ENCODE results near the gene MYORG. TPM values are rescaled to one million over a fixed set of nuclear protein-coding genes. Genes with fewer than 3 reads are reported as not detected.

The MYORG gene
- total and polyA plus RNA-seq, 10 of the 15 experiments (the other 5 are each of a cell fraction or from before 2014, with no cell fraction given), result 0.05 to 0.36 (median 0.10) TPM; not detected in 1

DNA sequence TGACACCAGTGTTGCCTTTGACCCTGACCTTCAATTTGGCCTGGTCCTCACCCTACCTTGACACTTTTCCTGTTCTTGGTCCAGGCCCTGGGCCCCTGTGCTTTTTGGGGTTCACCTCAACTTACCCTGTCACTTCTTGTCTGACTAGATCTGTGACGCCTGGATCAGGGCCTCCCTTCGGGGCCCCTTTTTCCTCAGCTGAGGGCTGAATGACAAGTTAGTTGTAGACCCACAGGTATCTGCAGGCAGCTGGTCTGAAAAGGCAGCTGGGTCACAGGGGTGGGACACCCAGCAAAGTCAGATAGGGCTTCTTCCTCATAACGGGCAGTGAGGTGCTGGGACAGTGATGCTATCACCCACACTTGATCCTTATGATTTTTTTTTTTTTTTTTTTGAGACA, 10.0 kb upstream of the MYORG start:
- ChIA-PET RAD21 (ENCODE audit: unreplicated experiment) (no interaction called here), CTCF (interaction anchor here (0.7 kb wide), 1 partner anchor 52 kb away, joined by 5 read pairs; no protein-coding TSS in a partner anchor), POLR2A (no interaction called here), SMC1A (ENCODE audit: uncharacterized antibody, unreplicated experiment) (no interaction called here)
- no peak overlapping the region for H3K4me2 ChIP-seq (ENCODE audit: control insufficient read depth, insufficient read depth)
- peaks cover 0 to 9% of the 10 kb centered on the region in 2 experiments for H3K27me3 ChIP-seq (replicated peaks in 1 of 2; ENCODE audit: control insufficient read depth in 2 of 2, insufficient read depth in 2 of 2, low read length in 1 of 2)
- H3K36me3 ChIP-seq (ENCODE audit: control insufficient read depth in 2 of 2, insufficient read depth in 2 of 2, low read length in 1 of 2), result no peaks in the 10 kb centered on the region
- no TSS peak for BruUV-seq (replicated peaks)
- in situ Hi-C loops (cut with MboI), result no loop called here
- H4K20me1 ChIP-seq (ENCODE audit: control insufficient read depth, insufficient read depth), result no peaks in the 10 kb centered on the region
- H3K9me3 ChIP-seq (replicated peaks; ENCODE audit: control insufficient read depth, insufficient read depth, low read length), result no peaks in the 10 kb centered on the region
- no peaks in the 10 kb centered on the region for H3K79me2 ChIP-seq (ENCODE audit: control insufficient read depth, insufficient read depth, low read length)
- H3K9ac ChIP-seq (ENCODE audit: control insufficient read depth, insufficient read depth, low read length), result no peak overlapping the region
- WGBS (ENCODE audit: insufficient coverage, insufficient replicate concordance, low lambda C conversion rate, missing lambda C conversion rate), result 85% methylated on average over 3 of the region's 3 CpGs
- no peak for TF ChIP-seq ZSCAN29 (IDR thresholded peaks at IDR 0.05)
- no peak for TF ChIP-seq PAX8 (IDR thresholded peaks at IDR 0.05)
- no peak for TF ChIP-seq BCL11A (IDR thresholded peaks at IDR 0.05; ENCODE audit: low read depth, low read length)
- TF ChIP-seq ZNF384 (IDR thresholded peaks at IDR 0.05; ENCODE audit: borderline replicate concordance, low read depth, low read length), result no peak
- no peak for TF ChIP-seq ZNF24 (IDR thresholded peaks at IDR 0.05)
- no peak for TF ChIP-seq SPI1 (IDR thresholded peaks at IDR 0.05; ENCODE audit: borderline replicate concordance, insufficient read depth, low read depth, low read length)
- no peak for TF ChIP-seq PAX5 (IDR thresholded peaks at IDR 0.05; ENCODE audit: borderline replicate concordance, low read depth, low read length)
- no peak for TF ChIP-seq ETV6 (conservative IDR thresholded peaks at IDR 0.05 in 1 of 2, IDR thresholded peaks at IDR 0.05 in 1 of 2; ENCODE audit: borderline replicate concordance in 1 of 2, low read depth in 1 of 2)
- TF ChIP-seq TCF7 (IDR thresholded peaks at IDR 0.05; ENCODE audit: borderline replicate concordance), result no peak
- TF ChIP-seq, protein P1, sequence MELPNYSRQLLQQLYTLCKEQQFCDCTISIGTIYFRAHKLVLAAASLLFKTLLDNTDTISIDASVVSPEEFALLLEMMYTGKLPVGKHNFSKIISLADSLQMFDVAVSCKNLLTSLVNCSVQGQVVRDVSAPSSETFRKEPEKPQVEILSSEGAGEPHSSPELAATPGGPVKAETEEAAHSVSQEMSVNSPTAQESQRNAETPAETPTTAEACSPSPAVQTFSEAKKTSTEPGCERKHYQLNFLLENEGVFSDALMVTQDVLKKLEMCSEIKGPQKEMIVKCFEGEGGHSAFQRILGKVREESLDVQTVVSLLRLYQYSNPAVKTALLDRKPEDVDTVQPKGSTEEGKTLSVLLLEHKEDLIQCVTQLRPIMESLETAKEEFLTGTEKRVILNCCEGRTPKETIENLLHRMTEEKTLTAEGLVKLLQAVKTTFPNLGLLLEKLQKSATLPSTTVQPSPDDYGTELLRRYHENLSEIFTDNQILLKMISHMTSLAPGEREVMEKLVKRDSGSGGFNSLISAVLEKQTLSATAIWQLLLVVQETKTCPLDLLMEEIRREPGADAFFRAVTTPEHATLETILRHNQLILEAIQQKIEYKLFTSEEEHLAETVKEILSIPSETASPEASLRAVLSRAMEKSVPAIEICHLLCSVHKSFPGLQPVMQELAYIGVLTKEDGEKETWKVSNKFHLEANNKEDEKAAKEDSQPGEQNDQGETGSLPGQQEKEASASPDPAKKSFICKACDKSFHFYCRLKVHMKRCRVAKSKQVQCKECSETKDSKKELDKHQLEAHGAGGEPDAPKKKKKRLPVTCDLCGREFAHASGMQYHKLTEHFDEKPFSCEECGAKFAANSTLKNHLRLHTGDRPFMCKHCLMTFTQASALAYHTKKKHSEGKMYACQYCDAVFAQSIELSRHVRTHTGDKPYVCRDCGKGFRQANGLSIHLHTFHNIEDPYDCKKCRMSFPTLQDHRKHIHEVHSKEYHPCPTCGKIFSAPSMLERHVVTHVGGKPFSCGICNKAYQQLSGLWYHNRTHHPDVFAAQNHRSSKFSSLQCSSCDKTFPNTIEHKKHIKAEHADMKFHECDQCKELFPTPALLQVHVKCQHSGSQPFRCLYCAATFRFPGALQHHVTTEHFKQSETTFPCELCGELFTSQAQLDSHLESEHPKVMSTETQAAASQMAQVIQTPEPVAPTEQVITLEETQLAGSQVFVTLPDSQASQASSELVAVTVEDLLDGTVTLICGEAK (IDR thresholded peaks at IDR 0.05; ENCODE audit: borderline replicate concordance), result no peak
- TF ChIP-seq TCF12 (IDR thresholded peaks at IDR 0.05; ENCODE audit: low read depth, low read length), result no peak
- no peak for TF ChIP-seq NFXL1 (IDR thresholded peaks at IDR 0.05; ENCODE audit: borderline replicate concordance)
- no peak for TF ChIP-seq CBX5 (IDR thresholded peaks at IDR 0.05; ENCODE audit: low read depth)
- ATAC-seq, result no peak
- no peak overlapping the region for H3K27ac ChIP-seq (ENCODE audit: control insufficient read depth, insufficient read depth)
- FAIRE-seq, result no peak
- no peak overlapping the region for H2AFZ ChIP-seq (ENCODE audit: control insufficient read depth, low read depth, low read length)
- no peaks in the 10 kb centered on the region for H3K4me1 ChIP-seq (ENCODE audit: control insufficient read depth, insufficient read depth, low read length)
- DNase-seq (ENCODE audit: low read depth, low spot score), result no peak
- no peak overlapping the region for H3K4me3 ChIP-seq
- intact Hi-C loops (cut with micrococcal nuclease; ENCODE audit: unreplicated experiment), result no loop called here

Measured in GM12878 (cell line).